Skeletal muscle satellite cell (primary cell): ENCODE measurements around the gene ASTN2.

Experiments
- H3K27me3 ChIP-seq: 2 replicates; pipeline ENCODE4 v1.7.0; 2013; ENCODE audit warnings: low read length; ENCODE audit not compliant: control insufficient read depth, insufficient read depth
- H3K36me3 ChIP-seq: 2 replicates; pipeline ENCODE4 v1.7.0; 2013; ENCODE audit warnings: mild to moderate bottlenecking, control low read depth, low read length; ENCODE audit not compliant: insufficient read depth
- H3K4me1 ChIP-seq: 2 replicates; pipeline ENCODE4 v1.7.0; 2013; ENCODE audit warnings: low read length; ENCODE audit not compliant: control insufficient read depth, insufficient read depth
- H3K4me2 ChIP-seq: 2 replicates; pipeline ENCODE4 v1.7.0; 2013; ENCODE audit warnings: mild to moderate bottlenecking, low read length
- H3K4me3 ChIP-seq: 2 replicates; pipeline ENCODE4 v1.7.0; 2013; ENCODE audit warnings: low read length
- H3K9ac ChIP-seq: 2 replicates; pipeline ENCODE4 v1.7.0; 2013; ENCODE audit warnings: mild to moderate bottlenecking, low read depth, low read length, moderate library complexity
- H3K9me3 ChIP-seq: replicated peaks from 2 replicates; pipeline ENCODE4 v1.7.0; 2013; ENCODE audit warnings: mild to moderate bottlenecking, control low read depth, low read length

ASTN2 gene

DNA sequence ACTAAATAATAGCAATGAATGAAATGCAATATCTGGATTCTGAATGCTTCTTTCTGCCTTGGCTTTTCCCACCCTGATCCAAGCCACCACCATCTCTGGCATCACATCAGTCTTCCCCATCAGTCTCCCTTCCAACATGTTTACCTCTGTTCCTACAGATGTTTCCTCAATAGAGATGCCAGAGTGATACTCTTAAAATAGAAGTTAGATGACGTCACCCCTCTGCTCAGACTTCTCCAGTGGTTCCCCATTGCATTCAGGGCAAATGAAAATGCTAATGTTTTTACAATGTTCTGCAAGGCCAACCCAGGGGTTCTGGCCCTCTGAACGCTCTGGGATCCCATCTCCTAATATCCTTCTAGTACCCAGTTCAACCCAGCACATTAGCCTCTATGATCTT is 422.0 kb downstream of the ASTN2 start:
- no peaks in the 10 kb centered on the region for H3K4me1 ChIP-seq
- no peaks in the 10 kb centered on the region for H3K36me3 ChIP-seq
- H3K4me3 ChIP-seq, result no peak overlapping the region
- no peak overlapping the region for H3K4me2 ChIP-seq
- no peaks in the 10 kb centered on the region for H3K27me3 ChIP-seq
- H3K9ac ChIP-seq, result no peak overlapping the region
- no peaks in the 10 kb centered on the region for H3K9me3 ChIP-seq

DNA sequence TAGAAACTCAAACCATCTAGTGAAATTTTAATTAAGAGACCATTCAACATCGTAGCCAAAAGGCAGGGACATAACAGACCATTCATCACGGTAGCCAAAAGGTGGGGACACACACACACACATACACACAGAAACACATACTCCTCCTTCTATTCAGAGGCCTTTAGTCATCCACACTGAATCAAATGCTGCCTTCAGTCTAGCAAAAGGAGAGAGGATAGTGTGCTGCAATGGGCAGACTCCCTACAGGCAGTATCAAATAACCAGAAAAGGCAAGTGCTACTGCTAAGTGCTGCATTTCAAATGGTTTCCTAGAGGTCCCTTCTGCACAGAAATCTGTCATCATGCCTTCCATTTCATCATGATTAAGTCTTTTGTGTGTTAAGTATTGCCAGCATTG is 423.8 kb downstream of the ASTN2 start:
- Histone ChIP-seq H3K9me3 (no peaks in the 10 kb centered on the region), H3K36me3 (no peaks in the 10 kb centered on the region), H3K4me2 (no peak overlapping the region), H3K4me1 (no peaks in the 10 kb centered on the region), H3K9ac (no peak overlapping the region), H3K27me3 (no peaks in the 10 kb centered on the region), H3K4me3 (no peak overlapping the region)

DNA sequence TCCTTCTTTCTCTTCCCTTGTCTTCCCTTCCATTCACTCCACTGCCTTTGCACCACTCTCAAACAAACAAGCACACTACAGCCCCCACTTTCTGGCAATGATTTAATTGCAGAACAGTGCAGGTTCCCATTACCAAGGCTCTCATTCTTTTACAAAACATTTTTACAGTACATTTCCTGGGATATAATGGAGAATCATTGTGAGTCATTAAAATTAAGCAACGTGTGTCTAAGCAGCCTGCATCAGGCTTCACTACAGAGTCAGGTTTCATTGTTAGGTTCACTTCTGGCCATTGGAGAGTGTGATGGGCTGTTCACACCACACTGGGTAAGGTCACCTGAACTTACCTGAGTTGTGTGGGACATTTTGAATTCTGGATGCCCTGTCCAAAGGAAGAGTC is 424.3 kb downstream of the ASTN2 start:
- Histone ChIP-seq H3K9ac (no peak overlapping the region), H3K4me3 (no peak overlapping the region), H3K36me3 (no peaks in the 10 kb centered on the region), H3K9me3 (no peaks in the 10 kb centered on the region), H3K27me3 (no peaks in the 10 kb centered on the region), H3K4me2 (no peak overlapping the region), H3K4me1 (no peaks in the 10 kb centered on the region)

DNA sequence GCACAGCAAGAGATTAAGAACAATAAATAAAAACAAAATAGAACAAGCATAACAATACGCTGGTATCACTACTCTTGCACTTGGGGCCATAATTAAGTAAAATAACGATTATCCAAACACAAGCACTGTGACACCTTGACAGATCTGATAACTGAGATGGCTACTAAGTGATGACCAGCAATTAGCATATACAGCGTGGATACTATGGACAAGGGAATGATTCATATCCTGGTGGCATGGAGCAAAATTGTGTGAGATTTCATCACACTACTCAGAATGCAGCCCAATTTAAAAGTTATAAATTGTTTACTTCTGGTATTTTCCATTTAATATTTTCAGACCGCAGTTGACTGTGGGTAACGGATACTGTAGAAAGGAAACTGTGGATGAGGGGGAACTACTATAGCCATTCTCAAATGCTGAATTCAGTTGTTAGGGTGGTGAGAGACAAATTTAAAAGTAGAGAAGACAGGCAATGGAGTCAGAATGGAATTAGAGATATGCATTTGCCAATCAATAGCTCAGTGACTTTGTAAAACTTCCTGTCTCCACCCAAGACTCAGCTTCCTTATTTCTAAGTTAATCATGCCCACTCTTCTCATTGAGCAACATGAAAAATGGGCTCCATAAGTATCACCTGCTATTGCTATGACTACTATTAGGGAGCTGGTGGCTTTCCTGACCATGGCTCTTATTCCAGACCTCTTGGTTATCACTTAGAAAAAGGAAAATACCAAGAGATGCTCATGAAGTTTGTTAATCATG is 427.0 kb downstream of the ASTN2 start:
- no peak overlapping the region for H3K4me2 ChIP-seq
- H3K36me3 ChIP-seq, result no peaks in the 10 kb centered on the region
- H3K4me1 ChIP-seq, result no peaks in the 10 kb centered on the region
- no peaks in the 10 kb centered on the region for H3K27me3 ChIP-seq
- no peaks in the 10 kb centered on the region for H3K9me3 ChIP-seq
- no peak overlapping the region for H3K4me3 ChIP-seq
- no peak overlapping the region for H3K9ac ChIP-seq

DNA sequence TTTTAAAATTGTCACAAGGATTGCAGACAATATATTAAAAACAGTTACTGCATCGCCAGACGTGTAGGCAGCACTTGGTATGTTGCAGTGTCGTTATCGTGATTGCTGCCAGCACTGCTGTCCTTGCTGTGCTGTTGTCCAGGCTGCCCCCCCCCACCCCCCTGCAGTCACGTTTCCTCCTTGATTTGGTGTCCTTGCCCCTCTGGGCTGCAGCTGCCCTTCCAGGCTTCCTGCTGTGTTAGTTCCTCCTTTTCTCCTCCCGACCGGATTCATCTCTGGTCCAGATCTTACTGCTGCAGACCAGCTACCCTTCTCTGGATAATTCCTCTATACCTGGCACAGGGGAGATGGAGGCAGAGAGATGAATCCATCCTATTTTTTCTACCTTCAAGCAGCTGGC is 428.8 kb downstream of the ASTN2 start:
- Histone ChIP-seq H3K4me2 (no peak overlapping the region), H3K4me3 (no peak overlapping the region), H3K36me3 (no peaks in the 10 kb centered on the region), H3K9ac (no peak overlapping the region), H3K4me1 (no peaks in the 10 kb centered on the region), H3K27me3 (no peaks in the 10 kb centered on the region), H3K9me3 (peaks cover 3% of the 10 kb centered on the region)

DNA sequence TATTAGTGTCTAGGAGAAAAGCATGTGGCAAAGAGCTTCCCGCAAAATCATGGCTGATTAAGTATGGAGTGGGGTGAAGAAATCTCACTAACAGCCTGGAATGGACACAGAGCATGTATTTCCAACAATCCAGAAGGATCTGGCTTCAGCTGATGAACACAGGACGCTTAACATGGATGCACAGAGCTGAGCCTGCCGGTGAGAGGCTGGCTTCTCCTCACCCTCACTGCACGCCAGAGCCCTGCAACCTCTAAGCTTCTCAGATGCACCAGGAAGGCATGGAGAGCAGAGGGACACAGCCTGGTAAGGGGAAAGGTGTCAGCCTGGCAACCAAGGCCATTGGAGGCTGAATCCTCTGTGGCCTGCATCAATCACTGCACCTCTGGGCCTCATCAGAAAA is 429.3 kb downstream of the ASTN2 start:
- no peaks in the 10 kb centered on the region for H3K36me3 ChIP-seq
- peaks cover 3% of the 10 kb centered on the region for H3K9me3 ChIP-seq
- no peaks in the 10 kb centered on the region for H3K4me1 ChIP-seq
- H3K9ac ChIP-seq, result no peak overlapping the region
- no peak overlapping the region for H3K4me3 ChIP-seq
- no peaks in the 10 kb centered on the region for H3K27me3 ChIP-seq
- no peak overlapping the region for H3K4me2 ChIP-seq

DNA sequence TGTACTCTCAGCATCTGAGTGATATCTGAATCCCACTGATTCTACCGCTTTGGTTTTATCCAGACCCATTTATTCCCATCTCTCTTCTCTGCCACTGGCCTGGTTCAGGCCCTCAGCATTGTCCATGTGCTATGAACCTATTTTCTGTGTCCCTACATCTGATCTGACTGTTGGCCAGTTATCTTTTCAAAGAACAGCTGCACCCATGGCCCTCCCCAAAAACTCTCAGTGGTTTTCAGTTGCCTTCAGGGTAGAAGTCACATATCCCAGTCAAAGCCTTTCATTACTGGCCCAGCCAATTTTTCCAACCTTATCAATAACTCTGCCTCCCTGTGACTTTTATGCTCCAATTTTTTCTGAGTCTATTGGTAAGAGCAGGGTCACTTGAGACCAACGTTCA is 430.7 kb downstream of the ASTN2 start:
- H3K4me1 ChIP-seq, result no peaks in the 10 kb centered on the region
- peaks cover 3% of the 10 kb centered on the region for H3K9me3 ChIP-seq
- H3K27me3 ChIP-seq, result no peaks in the 10 kb centered on the region
- H3K4me3 ChIP-seq, result no peak overlapping the region
- no peak overlapping the region for H3K4me2 ChIP-seq
- no peaks in the 10 kb centered on the region for H3K36me3 ChIP-seq
- H3K9ac ChIP-seq, result no peak overlapping the region

DNA sequence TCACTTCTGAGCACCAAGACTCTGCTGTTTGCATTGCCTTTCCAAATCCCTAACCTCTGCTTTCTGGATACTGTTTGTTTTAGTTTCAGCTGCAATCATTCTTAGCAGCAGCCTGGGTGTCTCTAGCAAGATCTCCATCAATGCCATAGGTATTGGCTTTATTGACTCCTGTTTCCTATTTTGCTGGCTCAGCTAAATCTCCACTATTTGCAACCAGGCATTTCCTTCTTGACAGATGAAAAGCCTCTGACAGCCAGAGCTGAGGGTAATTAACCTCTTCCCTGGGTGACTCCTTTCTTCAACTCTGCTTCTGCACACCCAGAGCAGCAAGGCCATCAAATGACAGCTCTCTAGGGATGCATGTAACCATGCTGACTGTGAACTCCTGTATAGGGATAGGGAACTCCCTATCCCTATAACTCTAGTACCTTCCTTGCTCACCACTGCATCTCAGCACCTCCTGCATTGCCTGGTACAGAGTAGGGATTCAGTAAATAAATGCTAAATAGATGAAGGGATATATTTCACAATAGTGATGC is 434.2 kb downstream of the ASTN2 start:
- Histone ChIP-seq H3K4me3 (no peak overlapping the region), H3K9me3 (peaks cover 3% of the 10 kb centered on the region), H3K27me3 (no peaks in the 10 kb centered on the region), H3K9ac (no peak overlapping the region), H3K36me3 (no peaks in the 10 kb centered on the region), H3K4me2 (no peak overlapping the region), H3K4me1 (no peaks in the 10 kb centered on the region)

DNA sequence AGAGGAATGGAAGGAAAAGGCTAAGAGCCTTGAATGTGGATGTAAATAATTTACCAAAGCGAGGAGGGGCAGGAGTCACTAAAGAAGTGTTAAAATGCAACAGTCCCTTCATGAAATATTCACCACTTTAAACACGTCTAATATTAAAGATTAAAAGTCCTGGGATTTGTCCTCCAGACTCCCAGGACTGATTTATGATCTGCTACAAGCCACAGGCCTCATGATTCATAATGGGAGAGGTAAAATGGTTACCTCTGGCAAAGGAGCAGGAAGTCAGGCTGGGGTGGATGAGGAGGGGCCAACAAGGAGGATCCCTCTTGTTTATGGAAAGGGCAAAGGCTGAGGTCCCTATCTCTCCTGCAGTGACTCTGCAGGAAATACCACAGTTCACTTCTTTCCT is 435.4 kb downstream of the ASTN2 start:
- Histone ChIP-seq H3K4me2 (no peak overlapping the region), H3K27me3 (no peaks in the 10 kb centered on the region), H3K4me1 (no peaks in the 10 kb centered on the region), H3K9ac (no peak overlapping the region), H3K4me3 (no peak overlapping the region), H3K36me3 (no peaks in the 10 kb centered on the region), H3K9me3 (peaks cover 3% of the 10 kb centered on the region)

DNA sequence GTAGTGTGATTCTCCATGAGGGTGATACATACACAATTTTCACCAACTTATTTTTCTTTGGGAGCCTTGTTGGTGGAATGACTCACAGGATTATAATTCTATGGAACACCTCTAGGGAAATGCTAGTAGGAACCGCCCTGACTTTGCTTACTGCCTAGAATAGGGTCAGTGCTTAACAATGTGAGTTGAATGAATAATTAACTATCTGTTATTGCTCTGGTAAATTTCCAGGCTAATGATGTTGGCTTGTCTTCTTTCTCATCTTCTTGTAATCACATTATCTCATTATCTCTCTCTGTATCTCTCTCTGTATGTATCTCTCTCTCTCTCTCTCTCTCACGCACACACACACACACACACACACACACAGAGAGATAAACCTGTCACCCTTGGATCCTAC is 436.7 kb downstream of the ASTN2 start:
- H3K9me3 ChIP-seq, result peaks cover 3% of the 10 kb centered on the region
- no peak overlapping the region for H3K4me3 ChIP-seq
- no peak overlapping the region for H3K9ac ChIP-seq
- H3K36me3 ChIP-seq, result no peaks in the 10 kb centered on the region
- H3K4me2 ChIP-seq, result no peak overlapping the region
- no peaks in the 10 kb centered on the region for H3K27me3 ChIP-seq
- no peaks in the 10 kb centered on the region for H3K4me1 ChIP-seq

DNA sequence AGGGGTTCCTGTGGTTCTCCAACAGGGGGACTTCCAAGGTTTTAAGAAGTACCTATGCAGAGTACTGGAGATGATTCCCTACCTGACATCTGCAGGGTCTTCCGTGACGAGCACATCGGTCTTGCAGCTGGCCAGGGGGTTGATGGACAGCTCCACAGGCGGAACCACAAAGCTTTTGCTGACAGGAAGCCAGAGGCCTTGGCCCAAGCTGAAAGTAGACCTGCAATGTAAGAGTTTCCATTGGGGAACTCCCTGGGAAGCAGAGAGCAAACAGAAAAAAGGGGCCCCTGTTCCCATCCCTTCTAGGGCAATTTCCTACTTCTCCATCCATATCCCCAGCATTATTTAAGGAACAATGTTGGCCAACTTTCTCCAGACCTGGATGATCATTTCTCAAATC is 439.7 kb downstream of the ASTN2 start:
- H3K27me3 ChIP-seq, result no peaks in the 10 kb centered on the region
- no peak overlapping the region for H3K4me2 ChIP-seq
- H3K9me3 ChIP-seq, result no peaks in the 10 kb centered on the region
- no peaks in the 10 kb centered on the region for H3K4me1 ChIP-seq
- H3K9ac ChIP-seq, result no peak overlapping the region
- H3K36me3 ChIP-seq, result no peaks in the 10 kb centered on the region
- H3K4me3 ChIP-seq, result no peak overlapping the region

DNA sequence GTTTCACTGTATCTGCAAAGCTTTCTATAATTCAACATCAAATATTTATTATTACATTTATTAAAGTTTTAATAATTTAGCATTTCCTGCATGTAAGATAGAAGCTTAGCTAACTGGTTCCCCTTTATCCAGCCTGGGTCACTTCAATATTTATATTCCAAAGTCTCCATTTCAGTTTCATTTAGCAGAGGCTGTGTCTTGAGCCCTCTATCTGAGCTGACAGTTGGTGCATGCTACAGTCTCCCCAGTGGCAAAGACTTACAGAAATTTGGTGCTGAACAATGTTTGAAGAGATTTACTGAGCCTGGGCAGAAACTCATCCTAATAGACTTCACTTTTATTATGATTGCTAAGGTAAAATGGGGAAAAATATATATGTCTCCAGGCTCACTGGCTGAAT is 448.7 kb downstream of the ASTN2 start:
- no peaks in the 10 kb centered on the region for H3K36me3 ChIP-seq
- no peaks in the 10 kb centered on the region for H3K9me3 ChIP-seq
- no peak overlapping the region for H3K9ac ChIP-seq
- H3K4me1 ChIP-seq, result no peaks in the 10 kb centered on the region
- no peak overlapping the region for H3K4me2 ChIP-seq
- no peaks in the 10 kb centered on the region for H3K27me3 ChIP-seq
- no peak overlapping the region for H3K4me3 ChIP-seq
